K562 (cell line): ENCODE measurements around the gene RNMT. TPM values are rescaled to one million over a fixed set of nuclear protein-coding genes. Genes with fewer than 3 reads are reported as not detected.
A peak's percentile ranks its signal among the peaks of the same experiment; 100 is the strongest.

Experiments
- DIDO1 ChIP-seq: fragments of 450-650 bp; IDR thresholded peaks from 2 replicates; pipeline ENCODE4 v1.6.1; 2016; ENCODE audit warnings: low read depth, missing biosample characterization, missing genetic modification characterization
- ELF1 ChIP-seq: fragments of 200-800 bp; sonication (Bioruptor generic); IDR thresholded peaks from 2 replicates; pipeline ENCODE4 v1.6.1; 2016; ENCODE audit warnings: missing genetic modification characterization, missing compliant biosample characterization
- EP400 ChIP-seq: fragments of 450-650 bp; IDR thresholded peaks from 2 replicates; pipeline ENCODE4 v1.6.1; 2017; ENCODE audit warnings: antibody characterized with exemption, mild to moderate bottlenecking, moderate library complexity
- IRF9 ChIP-seq: fragments of 450-650 bp; IDR thresholded peaks from 2 replicates; pipeline ENCODE4 v1.6.1; 2016; ENCODE audit warnings: missing biosample characterization, missing genetic modification characterization
- KDM1A ChIP-seq, 2 experiments: fragments of 450-650 bp; IDR thresholded peaks; 2 replicates each; pipeline ENCODE4 v1.6.1; 2016; ENCODE audit warnings: mild to moderate bottlenecking in 2 of 2
- KHSRP ChIP-seq: fragments of 450-650 bp; IDR thresholded peaks from 2 replicates; pipeline ENCODE4 v1.6.1; 2017
- MAZ ChIP-seq, 2 experiments: fragments of 450-650 bp in 1 of 2; sonication (generic) in 1 of 2; formaldehyde crosslinking; IDR thresholded peaks in 1 of 2; conservative IDR thresholded peaks in 1 of 2; 2 replicates each; pipeline versions ENCODE4 v1.4.0 to v1.5.0; 2020; ENCODE audit warnings: mild to moderate bottlenecking in 1 of 2, missing genetic modification reagents in 1 of 2
- MTA1 ChIP-seq: fragments of 450-650 bp; IDR thresholded peaks from 2 replicates; pipeline ENCODE4 v1.6.1; 2017; ENCODE audit warnings: borderline replicate concordance
- NEUROD1 ChIP-seq: fragments of 150-350 bp; IDR thresholded peaks from 2 replicates; pipeline ENCODE4 v1.6.1; 2014; ENCODE audit warnings: borderline replicate concordance, low read length, low read depth; ENCODE audit not compliant: partially characterized antibody
- NR2C2 ChIP-seq, 2 experiments: fragments of 200-800 bp in 1 of 2; sonication (Bioruptor generic) in 1 of 2; sonication (generic) in 1 of 2; formaldehyde crosslinking in 1 of 2; IDR thresholded peaks; 2 replicates each; pipeline versions ENCODE4 v1.6.1 to v1.8.0; 2016 to 2022; ENCODE audit warnings: mild to moderate bottlenecking in 1 of 2, missing compliant biosample characterization in 1 of 2, missing genetic modification characterization in 1 of 2, missing genetic modification reagents in 1 of 2
- NR2F6 ChIP-seq: fragments of 450-650 bp; formaldehyde crosslinking; IDR thresholded peaks from 2 replicates; pipeline ENCODE4 v1.4.0; 2020; ENCODE audit warnings: mild to moderate bottlenecking
- OTX1 ChIP-seq: fragments of 450-650 bp; formaldehyde crosslinking; IDR thresholded peaks from 2 replicates; pipeline ENCODE4 v1.4.0; 2022; ENCODE audit warnings: mild to moderate bottlenecking
- POLR2H ChIP-seq: IDR thresholded peaks from 2 replicates; pipeline ENCODE4 v1.6.1; 2016; ENCODE audit warnings: missing genetic modification characterization, low read depth, mild to moderate bottlenecking, control low read depth, missing compliant biosample characterization, moderate library complexity
- SMAD4 ChIP-seq: fragments of 250-450 bp; sonication (Bioruptor Pico); conservative IDR thresholded peaks from 2 replicates; pipeline ENCODE4 v1.8.0; 2021; ENCODE audit warnings: inconsistent platforms, mild to moderate bottlenecking, moderate library complexity
- TBP ChIP-seq: optimal IDR thresholded peaks from 2 replicates; pipeline ENCODE3; 2011; ENCODE audit warnings: low read depth, low read length, improper control_type of control experiment
- ZFP30 ChIP-seq: fragments of 250-450 bp; sonication (Bioruptor Pico); IDR thresholded peaks from 2 replicates; pipeline ENCODE4 v1.8.0; 2022; ENCODE audit warnings: moderate library complexity, mild to moderate bottlenecking, inconsistent platforms, borderline replicate concordance
- polyA plus RNA-seq, 8 experiments: library from polyadenylated mRNA; depleted of rRNA in 4 of 8; stranded (reverse) in 5 of 8; unstranded in 3 of 8; fragments of >200 nt; fragmentation: Nextera tagmentation in 2 of 8; fragmentation: Illumina TruSeq in 1 of 8; extraction: Ambion mirVana in 2 of 8; extraction: Trizol in 1 of 8; gene quantifications; 2 replicates each; pipeline versions ENCODE4 v1.2.1 to v1.2.3, GENCODE V29; 2011 to 2014; ENCODE audit warnings: inconsistent platforms in 1 of 8, missing spikeins in 1 of 8
- total RNA-seq, 7 experiments: library from RNA; depleted of rRNA in 6 of 7; stranded (reverse); fragments of >200 nt in 6 of 7; fragmentation: Illumina TruSeq in 2 of 7; extraction: Trizol in 2 of 7; gene quantifications; 2 replicates each; pipeline versions ENCODE4 v1.2.1 to v1.2.3, GENCODE V29; 2011 to 2021; ENCODE audit warnings: low replicate concordance in 1 of 7
- TF ChIP-seq, protein P1 (sequence below): fragments of 250-450 bp; sonication (Bioruptor Pico); IDR thresholded peaks from 2 replicates; pipeline ENCODE4 v1.4.0; 2020
- TF ChIP-seq, protein P2 (sequence below): fragments of 250-450 bp; sonication (Bioruptor Pico); IDR thresholded peaks from 2 replicates; pipeline ENCODE4 v1.9.0; 2021; ENCODE audit warnings: mild to moderate bottlenecking, inconsistent platforms
- TF ChIP-seq, protein P3 (sequence below): fragments of 250-450 bp; sonication (Bioruptor Pico); IDR thresholded peaks from 2 replicates; pipeline ENCODE4 v1.4.0; 2020; ENCODE audit warnings: mild to moderate bottlenecking

Gene RNMT
- total and polyA plus RNA-seq, 9 of the 15 experiments (the other 6 are each of a cell fraction or from before 2014, with no cell fraction given) = 20.2 to 63.4 (median 34.1) TPM

GRCh38 chr18:13726232-13726971 is at the start of gene RNMT, which contains the start of gene FAM210A (continued):
- TF ChIP-seq IRF9 (tag) (no peak), NR2F6 (CRISPR knock-in tag) (no peak), NR2C2 (CRISPR knock-in tag; IDR thresholded peaks at IDR 0.05) (no peak; the same call in 1 of the 2 replicates), NR2C2 (tag; IDR thresholded peaks at IDR 0.05) (peak; percentile 92), POLR2H (tag) (peak; percentile 57; the same call in 1 of the 2 replicates), TBP (peak; percentile 68), DIDO1 (tag) (peak; percentile 70; the same call in 1 of the 2 replicates), KDM1A (IDR thresholded peaks at IDR 0.05) (no peak), KHSRP (peak; percentile 66), OTX1 (CRISPR knock-in tag) (peak; percentile 81; the same call in 1 of the 2 replicates), ELF1 (peak; percentile 94), SMAD4 (CRISPR knock-in tag) (peak; percentile 42; the same call in 1 of the 2 replicates), MTA1 (peak; percentile 96), ZFP30 (CRISPR knock-in tag) (no peak), NEUROD1 (no peak), EP400 (peak; percentile 97), MAZ (CRISPR knock-in tag; conservative IDR thresholded peaks at IDR 0.05 in 1 of 2, IDR thresholded peaks at IDR 0.05 in 1 of 2) (peak; percentile 34 to 76; a peak in 3 of 4 replicates)
- TF ChIP-seq, protein P1, sequence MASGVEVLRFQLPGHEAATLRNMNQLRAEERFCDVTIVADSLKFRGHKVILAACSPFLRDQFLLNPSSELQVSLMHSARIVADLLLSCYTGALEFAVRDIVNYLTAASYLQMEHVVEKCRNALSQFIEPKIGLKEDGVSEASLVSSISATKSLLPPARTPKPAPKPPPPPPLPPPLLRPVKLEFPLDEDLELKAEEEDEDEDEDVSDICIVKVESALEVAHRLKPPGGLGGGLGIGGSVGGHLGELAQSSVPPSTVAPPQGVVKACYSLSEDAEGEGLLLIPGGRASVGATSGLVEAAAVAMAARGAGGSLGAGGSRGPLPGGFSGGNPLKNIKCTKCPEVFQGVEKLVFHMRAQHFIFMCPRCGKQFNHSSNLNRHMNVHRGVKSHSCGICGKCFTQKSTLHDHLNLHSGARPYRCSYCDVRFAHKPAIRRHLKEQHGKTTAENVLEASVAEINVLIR (CRISPR knock-in tag) = peak; percentile 97
- TF ChIP-seq, protein P2, sequence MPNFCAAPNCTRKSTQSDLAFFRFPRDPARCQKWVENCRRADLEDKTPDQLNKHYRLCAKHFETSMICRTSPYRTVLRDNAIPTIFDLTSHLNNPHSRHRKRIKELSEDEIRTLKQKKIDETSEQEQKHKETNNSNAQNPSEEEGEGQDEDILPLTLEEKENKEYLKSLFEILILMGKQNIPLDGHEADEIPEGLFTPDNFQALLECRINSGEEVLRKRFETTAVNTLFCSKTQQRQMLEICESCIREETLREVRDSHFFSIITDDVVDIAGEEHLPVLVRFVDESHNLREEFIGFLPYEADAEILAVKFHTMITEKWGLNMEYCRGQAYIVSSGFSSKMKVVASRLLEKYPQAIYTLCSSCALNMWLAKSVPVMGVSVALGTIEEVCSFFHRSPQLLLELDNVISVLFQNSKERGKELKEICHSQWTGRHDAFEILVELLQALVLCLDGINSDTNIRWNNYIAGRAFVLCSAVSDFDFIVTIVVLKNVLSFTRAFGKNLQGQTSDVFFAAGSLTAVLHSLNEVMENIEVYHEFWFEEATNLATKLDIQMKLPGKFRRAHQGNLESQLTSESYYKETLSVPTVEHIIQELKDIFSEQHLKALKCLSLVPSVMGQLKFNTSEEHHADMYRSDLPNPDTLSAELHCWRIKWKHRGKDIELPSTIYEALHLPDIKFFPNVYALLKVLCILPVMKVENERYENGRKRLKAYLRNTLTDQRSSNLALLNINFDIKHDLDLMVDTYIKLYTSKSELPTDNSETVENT = peak; percentile 45; the same call in 1 of the 2 replicates
- TF ChIP-seq, protein P3, sequence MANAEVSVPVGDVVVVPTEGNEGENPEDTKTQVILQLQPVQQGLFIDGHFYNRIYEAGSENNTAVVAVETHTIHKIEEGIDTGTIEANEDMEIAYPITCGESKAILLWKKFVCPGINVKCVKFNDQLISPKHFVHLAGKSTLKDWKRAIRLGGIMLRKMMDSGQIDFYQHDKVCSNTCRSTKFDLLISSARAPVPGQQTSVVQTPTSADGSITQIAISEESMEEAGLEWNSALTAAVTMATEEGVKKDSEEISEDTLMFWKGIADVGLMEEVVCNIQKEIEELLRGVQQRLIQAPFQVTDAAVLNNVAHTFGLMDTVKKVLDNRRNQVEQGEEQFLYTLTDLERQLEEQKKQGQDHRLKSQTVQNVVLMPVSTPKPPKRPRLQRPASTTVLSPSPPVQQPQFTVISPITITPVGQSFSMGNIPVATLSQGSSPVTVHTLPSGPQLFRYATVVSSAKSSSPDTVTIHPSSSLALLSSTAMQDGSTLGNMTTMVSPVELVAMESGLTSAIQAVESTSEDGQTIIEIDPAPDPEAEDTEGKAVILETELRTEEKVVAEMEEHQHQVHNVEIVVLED (CRISPR knock-in tag) = peak; percentile 92
